ENCODE measurements around the gene ACACA.
A peak's percentile ranks its signal among the peaks of the same experiment; 100 is the strongest.
"Not testable (repeated sequence)": the region's sequence is repeated elsewhere in the genome, so short reads cannot be mapped to it uniquely, and the experiment has no call there.

Gene ACACA

DNA sequence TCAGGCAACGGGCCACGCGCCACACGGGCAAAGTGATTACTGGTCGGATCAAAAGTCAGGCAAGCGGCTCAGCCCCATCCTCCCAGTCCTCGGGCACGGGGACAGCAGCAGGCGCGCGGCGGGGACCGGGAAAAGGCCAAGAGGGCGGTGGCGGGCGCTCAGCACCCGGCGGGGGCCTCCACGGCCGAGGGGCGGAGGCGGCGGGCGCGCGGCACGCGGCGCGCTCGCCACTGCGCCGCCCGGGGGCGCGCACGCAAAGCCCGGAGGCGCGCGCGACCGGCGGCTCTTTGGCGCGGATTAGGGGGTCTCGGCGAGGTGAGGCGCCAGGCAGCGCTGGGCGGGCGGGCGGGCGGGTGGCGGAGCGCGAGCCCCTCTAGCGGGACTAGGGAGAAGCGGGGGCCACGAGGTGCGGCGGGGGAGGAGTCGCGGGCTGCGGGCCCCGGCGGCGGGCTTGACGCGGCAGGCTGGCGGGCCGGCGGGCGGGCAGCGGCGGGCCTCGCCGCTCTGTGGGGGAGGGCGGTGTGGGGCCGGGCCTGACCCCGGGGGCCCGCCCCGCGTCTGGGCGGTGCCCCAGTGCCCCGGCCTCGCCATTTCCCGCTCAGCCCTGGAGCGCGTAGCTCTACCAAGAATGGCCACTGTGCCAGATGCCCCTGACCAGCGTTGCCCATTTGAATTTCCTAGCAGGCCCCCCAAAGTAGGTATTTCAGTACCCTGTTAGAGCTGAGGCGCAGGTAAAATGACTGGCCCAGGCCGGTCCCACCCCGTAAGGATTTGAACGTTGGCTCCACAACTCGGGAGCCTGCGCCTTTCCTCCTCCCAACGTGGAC is at the start of gene ACACA, which contains the start of gene TADA2A:
ACACA (minus strand) TSS at position 202 of the 827 bp plus-strand sequence. CDS start 537 bp downstream, outside the sequence.
TADA2A (plus strand) TSS at position 252 of the 827 bp plus-strand sequence. CDS start 4,480 bp downstream, outside the sequence.
- peak within 1 kb of the TSS; percentile 98 for H3K4me3 Mint-ChIP-seq
- peak within 1 kb of the TSS; percentile 91 for H3K27ac Mint-ChIP-seq
- H3K36me3 Mint-ChIP-seq, result peaks cover 30% of the 10 kb centered on the region
- H3K4me1 Mint-ChIP-seq, result peaks cover 67% of the 10 kb centered on the region
- peak; percentile 84 for DNase-seq
- CTCF ChIA-PET, result interaction anchor here (1.3 kb wide), 1 partner anchor 33 kb away, joined by 4 read pairs; no protein-coding TSS in a partner anchor
- no peaks in the 10 kb centered on the region for H3K27me3 Mint-ChIP-seq
- no peaks in the 10 kb centered on the region for H3K9me3 Mint-ChIP-seq

DNA sequence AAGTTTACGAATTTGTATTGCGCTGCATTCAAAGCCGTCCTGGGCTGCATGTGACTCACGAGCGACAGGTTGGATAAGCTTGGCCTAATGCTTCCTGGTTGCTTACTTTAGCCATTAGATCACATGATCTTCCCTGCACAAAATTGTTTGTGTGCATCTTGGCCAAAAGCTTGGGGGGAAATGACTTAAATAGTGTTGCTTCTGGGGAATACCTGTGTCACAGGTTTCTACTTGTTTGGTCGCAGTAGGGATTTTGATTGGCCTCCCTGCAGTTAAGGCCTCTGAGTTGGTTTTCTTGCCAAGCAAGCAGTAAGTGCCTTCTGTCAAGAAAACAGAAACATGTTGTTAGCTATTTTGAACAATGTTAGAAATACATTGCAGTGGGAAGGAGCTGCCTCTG is 43.5 kb upstream of the ACACA start:
- no peak overlapping the region for H3K27ac Mint-ChIP-seq
- peaks cover 30% of the 10 kb centered on the region for H3K36me3 Mint-ChIP-seq
- CTCF ChIA-PET, result interaction anchor here (0.5 kb wide), 1 partner anchor 42 kb away, joined by 3 read pairs; no protein-coding TSS in a partner anchor

DNA sequence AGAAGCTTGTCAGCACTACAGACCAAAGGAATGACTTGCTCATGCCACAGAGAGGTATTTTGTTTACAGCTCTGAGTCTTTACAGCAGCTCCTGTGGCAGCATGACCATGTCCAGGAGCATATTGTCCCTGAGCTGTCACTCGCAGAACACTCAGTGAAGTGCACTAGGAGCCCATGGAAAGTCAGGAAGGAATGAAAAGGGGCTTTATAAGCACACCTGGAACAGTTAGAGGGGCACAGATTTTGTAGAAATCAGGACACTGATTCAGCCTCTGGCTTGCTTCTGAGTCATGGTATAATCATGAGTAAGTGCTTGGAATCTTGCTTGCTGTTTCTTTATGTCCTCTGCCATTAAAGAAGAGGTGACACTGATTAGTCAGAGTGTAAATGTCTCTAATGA is 41.0 kb upstream of the ACACA start:
- CTCF ChIA-PET, result no interaction called here
- no peak for DNase-seq

More for the DNA sequence above, 43.5 kb upstream of the ACACA start:
- no peaks in the 10 kb centered on the region for H3K4me1 Mint-ChIP-seq
- H3K9me3 Mint-ChIP-seq, result no peaks in the 10 kb centered on the region
- H3K27me3 Mint-ChIP-seq, result no peaks in the 10 kb centered on the region
- DNase-seq, result no peak
- H3K4me3 Mint-ChIP-seq, result no peak overlapping the region

DNA sequence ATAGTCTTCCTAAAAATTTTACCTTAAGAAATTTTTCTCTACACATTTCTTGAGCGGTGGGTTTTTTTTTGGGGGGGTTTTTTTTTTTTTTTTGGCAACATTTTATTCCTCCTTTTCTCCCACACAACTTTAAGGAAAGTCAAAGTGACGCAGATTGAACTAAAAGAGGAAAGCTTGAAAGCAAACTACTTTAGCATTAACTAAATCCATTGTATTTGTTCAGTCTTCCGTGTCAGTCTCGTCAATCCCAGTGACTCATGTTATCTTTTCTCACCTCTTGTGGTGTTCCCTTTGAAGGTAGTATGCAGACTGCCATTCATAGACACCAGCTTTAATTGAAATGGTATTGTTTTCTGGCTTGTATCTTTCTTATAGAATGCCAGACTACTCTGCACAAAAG is 39.4 kb upstream of the ACACA start:
- Mint-ChIP-seq H3K4me1 (no peaks in the 10 kb centered on the region), H3K36me3 (peaks cover 46% of the 10 kb centered on the region), H3K9me3 (no peaks in the 10 kb centered on the region), H3K4me3 (no peak overlapping the region), H3K27ac (no peak overlapping the region), H3K27me3 (no peaks in the 10 kb centered on the region)
- CTCF ChIA-PET, result no interaction called here
- DNase-seq, result no peak

More for the DNA sequence above, 41.0 kb upstream of the ACACA start:
- peaks cover 39% of the 10 kb centered on the region for H3K36me3 Mint-ChIP-seq
- no peaks in the 10 kb centered on the region for H3K4me1 Mint-ChIP-seq
- H3K9me3 Mint-ChIP-seq, result no peaks in the 10 kb centered on the region
- H3K27ac Mint-ChIP-seq, result no peak overlapping the region
- H3K4me3 Mint-ChIP-seq, result no peak overlapping the region
- H3K27me3 Mint-ChIP-seq, result no peaks in the 10 kb centered on the region

DNA sequence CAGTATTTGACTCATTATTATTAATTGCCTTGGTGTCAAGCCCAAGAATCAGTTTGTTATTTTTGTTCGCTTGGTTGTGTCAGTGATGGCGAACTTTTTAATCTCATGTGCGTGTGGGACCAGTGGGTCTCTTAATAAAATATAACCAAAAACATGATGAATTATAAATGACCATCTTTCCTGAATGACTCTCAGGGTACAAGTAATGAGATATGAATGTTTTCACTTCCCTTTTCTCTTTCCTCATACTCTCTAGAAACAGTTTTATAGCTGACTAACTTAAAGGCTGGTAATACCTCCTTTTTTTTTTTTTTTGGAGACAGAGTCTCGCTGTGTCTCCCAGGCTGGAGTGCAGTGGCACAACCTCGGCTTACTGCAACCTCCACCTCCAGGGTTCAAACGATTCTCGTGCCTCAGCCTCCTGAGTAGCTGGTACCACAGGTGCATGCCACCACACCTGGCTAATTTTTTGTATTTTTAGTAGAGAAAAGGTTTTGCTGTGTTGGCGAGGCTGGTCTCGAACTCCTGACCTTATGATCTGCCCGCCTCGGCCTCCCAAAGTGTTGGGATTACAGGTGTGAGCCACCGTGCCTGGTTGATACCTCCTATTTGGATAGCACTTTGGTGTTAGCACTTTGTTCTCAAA is 34.9 kb upstream of the ACACA start:
- H3K27ac Mint-ChIP-seq, H3K9me3 Mint-ChIP-seq, H3K4me3 Mint-ChIP-seq, DNase-seq, H3K4me1 Mint-ChIP-seq, H3K27me3 Mint-ChIP-seq: not testable (repeated sequence)
- peaks cover 58% of the 10 kb centered on the region for H3K36me3 Mint-ChIP-seq
- CTCF ChIA-PET, result interaction anchor here (0.6 kb wide), 1 partner anchor 27 kb away, joined by 4 read pairs; no protein-coding TSS in a partner anchor

DNA sequence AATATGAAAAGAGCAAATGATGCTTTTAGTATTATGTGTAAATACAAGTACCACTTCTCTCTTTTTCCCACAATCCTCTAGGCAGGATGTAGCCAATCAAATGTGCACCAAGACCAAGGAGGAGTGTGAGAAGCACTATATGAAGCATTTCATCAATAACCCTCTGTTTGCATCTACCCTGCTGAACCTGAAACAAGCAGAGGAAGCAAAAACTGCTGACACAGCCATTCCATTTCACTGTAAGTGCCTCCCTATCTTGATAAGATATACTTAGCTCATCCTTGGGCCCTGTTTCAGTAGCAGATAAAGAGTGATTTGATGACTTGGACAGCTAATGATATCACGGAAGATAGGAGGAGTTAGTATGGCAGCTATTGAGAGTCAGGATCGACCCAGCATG is 33.8 kb upstream of the ACACA start:
- H3K4me3 Mint-ChIP-seq, result no peak overlapping the region
- DNase-seq, result no peak
- H3K27ac Mint-ChIP-seq, result no peak overlapping the region
- CTCF ChIA-PET, result no interaction called here
- H3K9me3 Mint-ChIP-seq, result no peaks in the 10 kb centered on the region
- peaks cover 56% of the 10 kb centered on the region for H3K36me3 Mint-ChIP-seq
- no peaks in the 10 kb centered on the region for H3K27me3 Mint-ChIP-seq
- H3K4me1 Mint-ChIP-seq, result peaks cover 9% of the 10 kb centered on the region

DNA sequence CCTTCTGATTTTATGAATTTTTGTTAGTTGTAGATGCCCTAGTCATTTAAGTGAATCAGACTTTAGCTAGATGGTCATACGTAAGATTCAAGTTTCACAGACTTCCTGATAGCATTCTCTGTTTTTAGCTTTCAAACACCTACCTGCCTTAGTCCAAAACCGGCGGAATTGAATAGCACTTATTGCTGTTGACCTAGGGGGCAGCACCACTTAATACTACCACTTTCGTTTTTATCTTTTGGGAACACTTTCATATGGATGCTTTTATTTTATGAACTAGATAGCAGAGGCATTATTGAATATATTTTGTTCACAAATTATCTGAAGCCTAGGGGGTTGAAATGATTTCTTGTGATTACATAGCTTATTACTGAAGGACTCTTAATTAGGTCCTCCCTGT is 31.5 kb upstream of the ACACA start:
- H3K27me3 Mint-ChIP-seq, result no peaks in the 10 kb centered on the region
- no peaks in the 10 kb centered on the region for H3K9me3 Mint-ChIP-seq
- H3K4me1 Mint-ChIP-seq, result peaks cover 12% of the 10 kb centered on the region
- CTCF ChIA-PET, result interaction anchor here (0.5 kb wide), 1 partner anchor 108 kb away, joined by 3 read pairs; no protein-coding TSS in a partner anchor
- peaks cover 56% of the 10 kb centered on the region for H3K36me3 Mint-ChIP-seq
- no peak for DNase-seq
- H3K27ac Mint-ChIP-seq, result no peak overlapping the region
- H3K4me3 Mint-ChIP-seq, result no peak overlapping the region

DNA sequence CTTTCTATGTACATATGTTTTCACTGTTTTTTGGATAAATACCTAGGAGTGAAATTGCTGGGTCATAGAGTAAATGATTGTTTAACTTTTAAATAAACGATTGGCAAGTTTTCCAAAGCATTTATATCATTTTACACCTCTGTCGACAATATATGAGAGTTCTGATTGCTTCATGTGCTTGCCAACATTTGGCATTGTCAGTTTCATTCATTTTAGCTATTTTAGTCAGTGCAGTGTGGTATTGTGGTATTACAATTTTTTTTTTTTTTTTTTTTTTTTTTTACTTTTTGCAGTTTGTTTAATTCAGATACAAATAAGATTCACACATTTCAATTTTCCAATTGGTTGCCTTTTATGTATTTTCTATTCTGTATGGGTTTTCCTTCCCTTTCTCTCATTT is 26.0 kb upstream of the ACACA start:
- H3K27me3 Mint-ChIP-seq, result no peaks in the 10 kb centered on the region
- CTCF ChIA-PET, result interaction anchor here (0.7 kb wide), 1 partner anchor 17 kb away, joined by 3 read pairs; no protein-coding TSS in a partner anchor
- no peaks in the 10 kb centered on the region for H3K9me3 Mint-ChIP-seq
- no peak overlapping the region for H3K27ac Mint-ChIP-seq
- DNase-seq, result no peak
- peaks cover 46% of the 10 kb centered on the region for H3K36me3 Mint-ChIP-seq
- no peak overlapping the region for H3K4me3 Mint-ChIP-seq
- peaks cover 37% of the 10 kb centered on the region for H3K4me1 Mint-ChIP-seq

DNA sequence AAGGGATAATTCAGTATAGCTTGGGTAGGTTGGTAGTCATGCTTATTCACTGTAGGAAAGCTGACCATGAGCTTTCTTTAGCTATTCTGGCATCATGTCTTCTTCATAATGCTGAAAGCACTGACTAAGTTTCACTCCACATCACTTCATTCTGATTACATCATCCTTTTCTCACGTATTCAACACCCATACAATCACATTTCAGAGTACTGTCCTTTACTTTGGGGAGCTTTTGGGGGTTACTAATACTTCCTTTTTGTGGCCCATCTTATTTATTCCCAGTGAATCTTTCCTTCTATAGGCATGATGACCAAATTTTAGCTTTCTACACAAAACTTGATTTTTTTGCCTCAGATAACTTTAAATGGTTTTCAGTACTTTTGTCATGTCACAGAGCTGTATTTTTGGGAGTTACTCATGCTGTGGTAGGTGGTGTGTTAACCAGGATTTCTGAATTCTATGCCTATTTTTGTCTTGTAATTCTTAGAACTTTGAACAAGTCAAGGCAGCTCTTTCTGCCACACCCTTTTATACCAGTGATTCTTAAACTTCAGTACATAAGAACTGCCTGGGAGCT is 23.5 kb upstream of the ACACA start:
- Mint-ChIP-seq H3K9me3 (no peaks in the 10 kb centered on the region), H3K36me3 (peaks cover 52% of the 10 kb centered on the region), H3K4me3 (peak overlapping the region; percentile 10), H3K27ac (peak overlapping the region; percentile 92), H3K4me1 (peaks cover 37% of the 10 kb centered on the region), H3K27me3 (no peaks in the 10 kb centered on the region)
- CTCF ChIA-PET, result interaction anchor here (0.9 to 1.1 kb wide), 3 partner anchors 10 to 57 kb away, joined by 3 to 4 read pairs (median 3); no protein-coding TSS in a partner anchor
- no peak for DNase-seq

DNA sequence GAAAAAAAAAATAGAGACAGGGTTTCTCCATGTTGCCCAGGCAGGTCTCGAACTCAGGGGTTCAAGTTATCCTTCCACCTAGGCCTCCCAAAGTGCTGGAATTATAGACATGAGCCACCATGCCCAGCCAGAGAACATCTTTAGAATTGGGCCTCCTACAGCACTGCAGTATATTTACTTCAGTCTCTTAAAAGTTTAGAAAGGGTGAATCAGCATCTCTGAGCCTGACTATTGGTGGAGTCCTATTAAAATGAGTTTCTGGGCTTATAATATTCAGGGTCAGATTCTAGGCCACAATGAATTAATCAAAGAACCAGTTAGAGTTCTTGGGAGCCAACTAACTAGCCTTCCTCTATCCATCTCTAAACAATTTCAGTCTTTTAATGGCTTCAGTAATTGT is 22.8 kb upstream of the ACACA start:
- peak overlapping the region; percentile 92 for H3K27ac Mint-ChIP-seq
- H3K4me1 Mint-ChIP-seq, result peaks cover 37% of the 10 kb centered on the region
- H3K27me3 Mint-ChIP-seq, result no peaks in the 10 kb centered on the region
- peak overlapping the region; percentile 2 for H3K4me3 Mint-ChIP-seq
- peaks cover 56% of the 10 kb centered on the region for H3K36me3 Mint-ChIP-seq
- CTCF ChIA-PET, result interaction anchor here (0.9 to 1.1 kb wide), 2 partner anchors 24 to 56 kb away, joined by 3 read pairs; no protein-coding TSS in a partner anchor
- DNase-seq, result no peak
- no peaks in the 10 kb centered on the region for H3K9me3 Mint-ChIP-seq

DNA sequence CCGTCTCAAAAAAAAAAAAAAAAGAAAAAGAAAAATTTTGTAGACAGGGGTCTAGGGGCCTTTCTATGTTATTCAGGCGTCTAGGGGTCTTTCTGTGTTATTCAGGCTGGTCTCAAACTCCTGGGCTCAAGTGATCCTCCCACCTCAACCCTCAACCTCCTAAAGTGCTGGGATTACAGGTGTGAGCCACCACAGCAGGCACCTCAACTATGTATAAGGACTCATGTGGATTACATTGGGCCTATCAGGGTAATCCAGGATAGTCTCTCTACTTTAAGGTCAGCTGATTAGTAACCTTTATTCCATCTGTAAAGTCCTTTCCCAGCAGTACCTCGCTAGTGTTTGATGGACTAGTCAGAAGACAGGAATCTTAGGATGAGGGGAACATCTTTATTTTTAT is 22.4 kb upstream of the ACACA start:
- H3K36me3 Mint-ChIP-seq, result peaks cover 53% of the 10 kb centered on the region
- no peak for DNase-seq
- CTCF ChIA-PET, result interaction anchor here (1.1 kb wide), 1 partner anchor 56 kb away, joined by 3 read pairs; no protein-coding TSS in a partner anchor
- no peaks in the 10 kb centered on the region for H3K9me3 Mint-ChIP-seq
- no peaks in the 10 kb centered on the region for H3K27me3 Mint-ChIP-seq
- H3K4me1 Mint-ChIP-seq, result peaks cover 35% of the 10 kb centered on the region
- no peak overlapping the region for H3K4me3 Mint-ChIP-seq
- peak overlapping the region; percentile 92 for H3K27ac Mint-ChIP-seq

DNA sequence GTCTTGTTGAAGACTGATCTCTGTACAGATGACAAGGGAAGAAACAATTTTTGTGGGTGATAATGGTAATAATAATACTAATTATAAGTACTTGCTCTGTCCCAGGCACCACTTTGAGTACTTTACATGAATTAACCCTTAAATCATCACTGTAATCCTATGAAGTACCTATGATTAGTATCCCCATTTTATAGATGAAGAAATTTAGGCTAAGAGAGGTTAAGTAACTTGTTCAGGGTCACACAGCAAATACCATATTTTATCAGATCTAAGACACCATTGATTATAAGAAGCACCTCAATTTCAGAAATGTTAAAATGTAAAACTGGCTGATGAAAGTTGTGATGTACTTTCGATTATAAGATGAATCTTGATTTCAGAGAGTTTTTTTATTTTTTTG is 18.6 kb upstream of the ACACA start:
- no peak overlapping the region for H3K4me3 Mint-ChIP-seq
- no peaks in the 10 kb centered on the region for H3K9me3 Mint-ChIP-seq
- H3K4me1 Mint-ChIP-seq, result peaks cover 20% of the 10 kb centered on the region
- no peak overlapping the region for H3K27ac Mint-ChIP-seq
- H3K36me3 Mint-ChIP-seq, result peaks cover 50% of the 10 kb centered on the region
- DNase-seq, result no peak
- CTCF ChIA-PET, result no interaction called here
- no peaks in the 10 kb centered on the region for H3K27me3 Mint-ChIP-seq

DNA sequence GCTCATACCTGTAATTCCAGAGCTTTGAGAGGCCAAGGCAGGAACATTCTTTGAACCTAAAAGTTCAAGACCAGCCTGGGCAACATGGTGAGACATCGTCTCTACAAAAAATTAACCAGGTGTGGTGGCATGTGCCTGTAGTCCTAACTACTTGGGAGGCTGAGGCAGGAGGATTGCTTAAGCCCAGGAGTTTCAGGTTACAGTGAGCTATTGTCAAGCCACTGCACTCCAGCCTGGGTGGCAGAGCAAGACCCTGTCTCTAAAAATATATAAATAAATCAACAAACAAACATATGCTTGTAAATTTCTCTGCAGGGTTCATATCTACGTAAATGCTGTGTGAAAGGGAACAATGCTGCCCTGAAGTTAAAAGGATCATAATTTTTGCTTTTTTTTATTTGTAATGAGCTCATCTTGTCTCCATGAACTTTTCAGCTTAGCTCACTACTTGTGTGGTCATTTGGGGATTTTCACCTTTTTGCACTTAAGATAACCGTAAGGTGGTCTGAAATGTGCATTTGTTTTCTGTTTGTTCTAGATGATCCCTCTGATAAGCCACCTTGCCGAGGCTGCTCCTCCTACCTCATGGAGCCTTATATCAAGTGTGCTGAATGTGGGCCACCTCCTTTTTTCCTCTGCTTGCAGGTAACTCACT is 16.5 kb upstream of the ACACA start:
- Mint-ChIP-seq H3K9me3 (no peaks in the 10 kb centered on the region), H3K36me3 (peaks cover 39% of the 10 kb centered on the region), H3K4me1 (peaks cover 4% of the 10 kb centered on the region), H3K27me3 (no peaks in the 10 kb centered on the region), H3K4me3 (no peak overlapping the region), H3K27ac (no peak overlapping the region)
- DNase-seq, result no peak
- CTCF ChIA-PET, result interaction anchor here (0.7 to 0.9 kb wide), 2 partner anchors 24 to 50 kb away, joined by 3 read pairs; no protein-coding TSS in a partner anchor

DNA sequence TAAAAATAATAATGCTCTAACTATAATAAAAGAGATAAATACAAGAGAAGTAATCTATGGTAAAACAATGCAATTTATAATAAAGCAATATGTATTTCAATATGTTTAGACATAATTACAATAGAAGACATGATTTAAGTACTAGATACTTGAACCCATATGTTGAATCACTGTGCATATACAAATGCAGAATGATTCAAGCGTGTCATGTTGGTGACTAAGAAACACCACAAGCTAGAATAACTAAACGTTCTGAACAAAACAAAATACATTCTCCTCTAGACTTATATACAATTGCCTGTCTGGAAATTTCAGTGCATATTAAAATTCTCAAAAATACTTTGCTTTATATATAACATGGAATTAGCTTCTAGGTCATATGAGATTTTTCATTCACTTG is 11.2 kb upstream of the ACACA start:
- no peak for DNase-seq
- H3K36me3 Mint-ChIP-seq, result peaks cover 44% of the 10 kb centered on the region
- no peaks in the 10 kb centered on the region for H3K9me3 Mint-ChIP-seq
- CTCF ChIA-PET, result no interaction called here
- no peaks in the 10 kb centered on the region for H3K27me3 Mint-ChIP-seq
- peaks cover 15% of the 10 kb centered on the region for H3K4me1 Mint-ChIP-seq
- no peak overlapping the region for H3K27ac Mint-ChIP-seq
- H3K4me3 Mint-ChIP-seq, result no peak overlapping the region
